ENCODE data around the gene MYLK2.

- TF ChIP-seq CTCF (conservative IDR thresholded peaks at IDR 0.05) = no peak
- TF ChIP-seq EZH2 (IDR thresholded peaks at IDR 0.05; ENCODE audit: low read depth) = no peak
These were observed 12.1 kb downstream of the MYLK2 start for GRCh38 chr20:31831211-31831610.

Data from PC-9 (cell line).